Vagina (tissue), 2 donors: Measurements from ENCODE around the gene ARID1B. TPM values are rescaled to one million over a fixed set of nuclear protein-coding genes. Genes with fewer than 3 reads are reported as not detected.
A peak's percentile ranks its signal among the peaks of the same experiment; 100 is the strongest.

Experiments used
- DNase-seq, 2 donors: peaks; one replicate each; pipeline ENCODE4 v3.0.0-alpha.2; 2017; ENCODE audit errors: extremely low spot score in 2 of 2
- H3K27ac ChIP-seq: fragments of 200-600 bp; sonication (generic); one replicate; pipeline ENCODE4 v1.5.1; 2019
- H3K27me3 ChIP-seq: fragments of 200-600 bp; sonication (generic); one replicate; pipeline ENCODE4 v1.5.1; 2019
- H3K36me3 ChIP-seq, 2 donors: fragments of 200-600 bp; sonication (generic); one replicate each; pipeline ENCODE4 v1.5.1; 2017 to 2019
- H3K4me1 ChIP-seq: fragments of 200-600 bp; sonication (generic); one replicate; pipeline ENCODE4 v1.5.1; 2019
- H3K4me3 ChIP-seq, 2 donors: fragments of 200-600 bp; sonication (generic); 1 replicate in 1 of 2; 2 replicates in 1 of 2; pipeline ENCODE4 v1.5.1; 2016 to 2019
- H3K9me3 ChIP-seq: fragments of 200-600 bp; sonication (generic); one replicate; pipeline ENCODE4 v1.5.1; 2019
- CTCF ChIP-seq, 3 experiments: fragments of 450-650 bp in 2 of 3; fragments of 200-600 bp in 1 of 3; sonication (generic) in 1 of 3; IDR thresholded peaks; one replicate each; pipeline ENCODE4 v1.5.1; 2017 to 2019; ENCODE audit warnings: antibody characterized with exemption in 3 of 3, mild to moderate bottlenecking in 2 of 3, moderate library complexity in 2 of 3
- POLR2A ChIP-seq, 2 donors: fragments of 450-650 bp; IDR thresholded peaks; one replicate each; pipeline ENCODE4 v1.6.1; 2017; ENCODE audit warnings: antibody characterized with exemption in 2 of 2, mild to moderate bottlenecking in 2 of 2, moderate library complexity in 2 of 2
- POLR2AphosphoS5 ChIP-seq, 2 donors: sonication (generic); formaldehyde crosslinking; IDR thresholded peaks; one replicate each; pipeline ENCODE4 v1.9.0; 2017; ENCODE audit warnings: antibody characterized with exemption in 2 of 2, mild to moderate bottlenecking in 2 of 2, low read depth in 1 of 2; ENCODE audit not compliant: insufficient read depth in 1 of 2
- intact Hi-C: fragments of 100-400 bp; cut with DNase I; formaldehyde crosslinking; loops from one replicate; pipeline ENCODE4 v1.15.1; 2023
- total RNA-seq: library from RNA; depleted of rRNA; stranded (reverse); fragments of >200 nt; gene quantifications from one replicate; pipeline ENCODE4 v1.2.3, GENCODE V29; 2016

The ARID1B gene
- total RNA-seq, 1 donor from 2014 or later = 141 TPM

DNA sequence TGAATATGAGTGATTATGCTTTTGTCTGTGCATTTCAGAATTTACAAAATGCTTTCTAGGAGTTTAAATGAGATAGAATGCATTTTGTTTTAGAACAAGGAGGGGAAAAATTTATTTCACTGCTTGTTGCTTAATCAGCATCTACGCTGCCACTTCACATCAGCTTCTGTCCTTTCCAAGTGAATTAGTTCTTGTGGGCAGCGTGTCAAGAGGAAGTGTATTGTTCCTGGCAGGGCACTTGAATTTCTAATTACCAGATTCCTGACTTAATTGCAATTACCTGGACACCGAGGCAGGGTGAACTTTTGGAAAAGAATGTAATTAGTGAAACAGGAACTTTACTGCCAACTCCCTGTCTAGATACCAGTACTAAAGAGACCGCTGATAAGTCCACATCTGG is 282.6 kb downstream of the ARID1B start:
- intact Hi-C loops = no loop called here
- no peak for DNase-seq
- H3K36me3 ChIP-seq = no peaks in the 10 kb centered on the region
- no peaks in the 10 kb centered on the region for H3K9me3 ChIP-seq
- no peak overlapping the region for H3K4me3 ChIP-seq
- TF ChIP-seq POLR2AphosphoS5 (IDR thresholded peaks at IDR 0.05; ENCODE audit: insufficient read depth in 1 of 2, low read depth in 1 of 2) (peak in 1 of 2 donors; percentile 43), CTCF (IDR thresholded peaks at IDR 0.05) (no peak)
- no peaks in the 10 kb centered on the region for H3K27me3 ChIP-seq
- H3K4me1 ChIP-seq = peaks cover 26% of the 10 kb centered on the region
- no peak overlapping the region for H3K27ac ChIP-seq

DNA sequence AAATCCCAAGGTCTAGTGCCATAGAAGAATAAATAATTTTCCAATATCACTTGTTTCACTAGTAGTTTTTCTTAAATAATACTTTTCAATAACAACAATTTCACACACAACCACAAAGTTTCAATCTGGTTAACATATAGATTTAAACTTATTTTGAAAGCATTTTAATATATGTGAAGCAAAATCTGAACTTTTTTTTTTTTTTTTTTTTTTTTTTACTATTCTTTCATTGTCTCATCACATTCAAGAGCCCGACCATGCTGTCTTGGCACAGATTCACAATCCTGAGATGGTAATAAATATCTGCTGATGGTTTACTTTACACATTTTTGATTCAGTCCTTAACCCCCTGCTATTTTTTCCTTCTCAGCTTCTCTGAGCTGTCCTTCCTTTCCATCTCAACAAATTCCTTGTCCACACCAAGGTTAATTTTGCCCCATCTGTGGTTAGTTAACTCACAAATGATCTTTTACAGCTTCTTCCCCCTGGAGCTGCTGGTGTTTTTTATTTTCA is 283.3 kb downstream of the ARID1B start:
- H3K27me3 ChIP-seq = no peaks in the 10 kb centered on the region
- no peak overlapping the region for H3K4me3 ChIP-seq
- H3K9me3 ChIP-seq = no peaks in the 10 kb centered on the region
- DNase-seq = no peak
- H3K27ac ChIP-seq = no peak overlapping the region
- peaks cover 26% of the 10 kb centered on the region for H3K4me1 ChIP-seq
- intact Hi-C loops = no loop called here
- H3K36me3 ChIP-seq = no peaks in the 10 kb centered on the region
- TF ChIP-seq CTCF (IDR thresholded peaks at IDR 0.05) (no peak), POLR2A (IDR thresholded peaks at IDR 0.05) (no peak), POLR2AphosphoS5 (IDR thresholded peaks at IDR 0.05; ENCODE audit: insufficient read depth in 1 of 2, low read depth in 1 of 2) (no peak)

GRCh38 chr6:157061770-157062594 is 284.8 kb downstream of the ARID1B start:
- intact Hi-C loops = no loop called here
- Histone ChIP-seq H3K36me3 (no peaks in the 10 kb centered on the region), H3K9me3 (no peaks in the 10 kb centered on the region), H3K4me3 (no peak overlapping the region), H3K27me3 (no peaks in the 10 kb centered on the region), H3K4me1 (peaks cover 26% of the 10 kb centered on the region), H3K27ac (no peak overlapping the region)
- no peak for DNase-seq
- TF ChIP-seq POLR2A (IDR thresholded peaks at IDR 0.05) (no peak), CTCF (IDR thresholded peaks at IDR 0.05) (no peak), POLR2AphosphoS5 (IDR thresholded peaks at IDR 0.05; ENCODE audit: insufficient read depth in 1 of 2, low read depth in 1 of 2) (no peak)

DNA sequence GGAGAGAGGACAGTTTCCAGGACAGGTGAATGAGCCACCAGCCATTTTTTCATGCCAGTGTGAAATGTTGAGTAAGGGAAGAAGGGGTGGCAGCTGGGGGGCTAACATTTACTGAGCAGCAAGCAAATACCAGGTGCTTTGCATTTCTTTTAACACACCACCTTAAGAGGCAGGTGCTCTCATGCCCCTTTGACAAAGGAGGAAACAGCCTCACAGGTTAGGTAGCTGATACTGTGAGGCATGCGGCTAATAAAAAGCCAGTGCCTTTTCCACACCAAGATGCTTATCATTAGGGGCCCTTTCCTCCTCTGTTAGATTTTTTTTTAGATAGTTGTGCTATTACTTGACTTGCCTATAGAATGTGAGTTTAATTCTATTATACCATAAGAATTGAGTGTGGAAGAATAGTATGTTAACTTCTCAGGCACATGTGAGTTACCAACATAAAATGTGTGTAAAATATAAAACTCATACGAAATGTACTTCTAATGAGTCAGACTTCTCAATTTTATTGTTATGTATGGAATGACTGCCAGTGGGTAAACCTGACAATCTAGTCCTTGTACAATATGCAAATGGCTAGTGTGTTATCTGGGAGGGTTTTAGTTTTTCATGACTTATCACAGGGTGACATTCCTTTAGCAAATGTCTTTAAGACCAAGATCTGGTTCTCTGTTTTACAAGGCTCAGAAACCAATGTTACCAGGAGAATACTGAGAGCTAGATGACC is 286.2 kb downstream of the ARID1B start:
- no peak for DNase-seq
- TF ChIP-seq CTCF (IDR thresholded peaks at IDR 0.05) = no peak
- TF ChIP-seq POLR2A (IDR thresholded peaks at IDR 0.05) = no peak
- no peak for TF ChIP-seq POLR2AphosphoS5 (IDR thresholded peaks at IDR 0.05; ENCODE audit: insufficient read depth in 1 of 2, low read depth in 1 of 2)
- H3K36me3 ChIP-seq = no peaks in the 10 kb centered on the region
- H3K4me1 ChIP-seq = peaks cover 33% of the 10 kb centered on the region
- no peaks in the 10 kb centered on the region for H3K9me3 ChIP-seq
- H3K4me3 ChIP-seq = no peak overlapping the region
- H3K27me3 ChIP-seq = no peaks in the 10 kb centered on the region
- intact Hi-C loops = no loop called here
- no peak overlapping the region for H3K27ac ChIP-seq
